PC-9 (cell line): ENCODE results near the gene UCP2.

Source experiments
- EZH2 ChIP-seq: fragments of 200-600 bp; sonication (generic); IDR thresholded peaks from 2 replicates; pipeline ENCODE4 v1.8.0; 2017; ENCODE audit warnings: antibody characterized with exemption, low read depth
- TF ChIP-seq, protein P1 (sequence below): fragments of 200-600 bp; sonication (generic); conservative IDR thresholded peaks from 2 replicates; pipeline ENCODE4 v1.6.1; 2017; ENCODE audit warnings: mixed run types, antibody characterized with exemption, mild to moderate bottlenecking, moderate library complexity

GRCh38 chr11:73944085-73944484, 38.6 kb downstream of the UCP2 start:
- TF ChIP-seq EZH2, result no peak
- TF ChIP-seq, protein P1, sequence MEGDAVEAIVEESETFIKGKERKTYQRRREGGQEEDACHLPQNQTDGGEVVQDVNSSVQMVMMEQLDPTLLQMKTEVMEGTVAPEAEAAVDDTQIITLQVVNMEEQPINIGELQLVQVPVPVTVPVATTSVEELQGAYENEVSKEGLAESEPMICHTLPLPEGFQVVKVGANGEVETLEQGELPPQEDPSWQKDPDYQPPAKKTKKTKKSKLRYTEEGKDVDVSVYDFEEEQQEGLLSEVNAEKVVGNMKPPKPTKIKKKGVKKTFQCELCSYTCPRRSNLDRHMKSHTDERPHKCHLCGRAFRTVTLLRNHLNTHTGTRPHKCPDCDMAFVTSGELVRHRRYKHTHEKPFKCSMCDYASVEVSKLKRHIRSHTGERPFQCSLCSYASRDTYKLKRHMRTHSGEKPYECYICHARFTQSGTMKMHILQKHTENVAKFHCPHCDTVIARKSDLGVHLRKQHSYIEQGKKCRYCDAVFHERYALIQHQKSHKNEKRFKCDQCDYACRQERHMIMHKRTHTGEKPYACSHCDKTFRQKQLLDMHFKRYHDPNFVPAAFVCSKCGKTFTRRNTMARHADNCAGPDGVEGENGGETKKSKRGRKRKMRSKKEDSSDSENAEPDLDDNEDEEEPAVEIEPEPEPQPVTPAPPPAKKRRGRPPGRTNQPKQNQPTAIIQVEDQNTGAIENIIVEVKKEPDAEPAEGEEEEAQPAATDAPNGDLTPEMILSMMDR, result no peak
